Epithelial cell of esophagus (primary cell): Measurements from ENCODE around the gene C1QTNF6.

Experiments used
- DNase-seq: peaks from one replicate; pipeline ENCODE4 v3.0.0; 2010; ENCODE audit warnings: low read depth
- H3K4me3 ChIP-seq: 2 replicates; pipeline ENCODE4 v1.5.1; 2011; ENCODE audit warnings: mild to moderate bottlenecking, low read length, control low read depth
- TF ChIP-seq, protein P1 (sequence below): IDR thresholded peaks from 2 replicates; pipeline ENCODE4 v1.5.1; 2011; ENCODE audit warnings: low read depth, mild to moderate bottlenecking, low read length, control low read depth, inconsistent platforms; ENCODE audit not compliant: insufficient read depth; ENCODE audit errors: missing control alignments

Gene C1QTNF6

DNA sequence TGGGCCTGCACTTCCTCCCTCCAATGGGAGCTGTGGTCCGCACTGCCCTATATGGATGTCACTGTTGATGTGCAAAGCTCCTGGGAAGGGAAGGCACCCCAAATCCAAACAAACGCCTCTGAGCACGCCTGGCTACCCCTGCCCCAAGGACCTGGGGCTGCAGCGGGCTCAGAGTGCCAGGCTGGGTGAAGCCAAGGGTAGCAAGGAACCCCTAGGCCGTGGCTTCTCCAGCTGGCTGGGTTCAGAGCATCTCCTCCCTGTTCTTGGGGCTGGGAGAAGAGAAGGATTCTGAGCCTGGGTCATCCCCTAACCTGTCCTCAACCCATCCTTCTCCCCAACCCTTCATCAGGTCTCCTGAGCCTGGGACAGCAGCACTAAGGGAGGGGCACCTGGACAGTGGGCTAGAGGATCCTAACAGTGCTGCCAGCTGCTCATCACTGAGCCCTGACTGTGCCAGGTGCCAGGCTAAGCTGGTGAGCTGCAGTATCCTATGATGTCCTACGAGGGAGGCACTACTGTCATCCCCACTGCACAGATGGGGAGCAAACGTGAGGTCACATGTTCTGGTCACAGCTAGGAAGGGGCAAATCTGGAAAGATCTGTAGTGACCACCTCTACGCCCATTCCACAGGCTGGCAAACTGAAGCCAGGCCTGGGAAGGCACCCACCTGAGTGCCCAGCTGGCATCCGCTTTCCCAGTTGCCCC is 21.2 kb upstream of the C1QTNF6 start:
- no peak for DNase-seq
- H3K4me3 ChIP-seq = no peak overlapping the region
- TF ChIP-seq, protein P1, sequence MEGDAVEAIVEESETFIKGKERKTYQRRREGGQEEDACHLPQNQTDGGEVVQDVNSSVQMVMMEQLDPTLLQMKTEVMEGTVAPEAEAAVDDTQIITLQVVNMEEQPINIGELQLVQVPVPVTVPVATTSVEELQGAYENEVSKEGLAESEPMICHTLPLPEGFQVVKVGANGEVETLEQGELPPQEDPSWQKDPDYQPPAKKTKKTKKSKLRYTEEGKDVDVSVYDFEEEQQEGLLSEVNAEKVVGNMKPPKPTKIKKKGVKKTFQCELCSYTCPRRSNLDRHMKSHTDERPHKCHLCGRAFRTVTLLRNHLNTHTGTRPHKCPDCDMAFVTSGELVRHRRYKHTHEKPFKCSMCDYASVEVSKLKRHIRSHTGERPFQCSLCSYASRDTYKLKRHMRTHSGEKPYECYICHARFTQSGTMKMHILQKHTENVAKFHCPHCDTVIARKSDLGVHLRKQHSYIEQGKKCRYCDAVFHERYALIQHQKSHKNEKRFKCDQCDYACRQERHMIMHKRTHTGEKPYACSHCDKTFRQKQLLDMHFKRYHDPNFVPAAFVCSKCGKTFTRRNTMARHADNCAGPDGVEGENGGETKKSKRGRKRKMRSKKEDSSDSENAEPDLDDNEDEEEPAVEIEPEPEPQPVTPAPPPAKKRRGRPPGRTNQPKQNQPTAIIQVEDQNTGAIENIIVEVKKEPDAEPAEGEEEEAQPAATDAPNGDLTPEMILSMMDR = no peak

DNA sequence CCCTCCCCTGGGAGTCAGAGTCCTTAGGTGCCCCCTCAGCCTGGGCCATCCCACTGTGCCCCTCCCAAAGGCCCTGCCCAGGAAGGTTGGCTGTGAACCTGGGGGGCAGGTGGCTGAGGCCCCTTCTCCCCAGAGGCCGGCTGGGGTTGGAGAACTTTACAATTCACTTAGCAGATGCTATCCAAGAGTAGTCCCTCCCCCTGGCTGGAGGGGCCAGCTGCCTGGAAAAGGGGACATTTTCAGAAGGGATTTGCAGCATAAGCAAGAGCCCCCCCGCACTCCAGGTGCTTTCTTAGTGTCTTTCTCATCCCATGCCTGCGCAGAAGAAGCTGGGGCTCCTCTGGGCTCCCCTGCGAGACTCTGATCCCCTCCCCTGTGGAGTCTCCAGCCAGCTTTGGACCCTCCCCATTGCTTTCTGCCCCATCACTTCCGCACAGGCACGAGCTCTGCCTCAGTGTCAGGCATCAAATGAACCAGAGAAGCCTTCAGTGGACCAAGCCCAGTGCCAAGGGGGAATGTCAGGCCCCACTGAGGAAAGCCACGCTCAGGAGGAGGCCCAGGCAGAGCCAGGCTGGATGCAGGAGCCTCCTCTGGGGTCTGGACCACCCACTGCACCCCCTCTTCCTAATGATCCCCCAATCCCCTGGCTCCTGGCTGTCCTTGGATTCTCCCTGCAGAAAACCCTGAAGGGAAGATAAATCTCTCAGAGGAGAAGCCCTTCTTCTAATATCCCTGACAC is 20.5 kb upstream of the C1QTNF6 start:
- TF ChIP-seq, protein P1 = no peak
- H3K4me3 ChIP-seq = no peak overlapping the region
- DNase-seq = no peak

DNA sequence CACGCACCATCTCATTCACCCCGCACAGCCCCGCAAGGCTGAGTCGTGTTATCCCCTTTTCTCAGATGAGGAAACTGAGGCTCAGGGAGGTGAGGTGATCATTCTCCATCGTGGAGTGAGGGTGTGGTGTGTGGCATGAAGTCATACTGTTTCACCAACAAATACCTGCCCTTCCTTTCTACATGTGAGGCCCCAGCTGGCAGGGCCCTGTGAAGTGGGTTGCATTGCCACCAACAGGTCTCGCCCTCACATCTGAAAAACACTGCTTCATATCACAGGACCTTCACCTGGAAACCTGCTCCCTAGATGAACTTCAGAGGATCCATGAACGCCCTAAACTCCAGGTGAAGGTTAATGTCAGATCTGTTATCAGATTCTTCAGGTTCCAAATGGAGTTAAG is 19.9 kb upstream of the C1QTNF6 start:
- TF ChIP-seq, protein P1 = no peak
- no peak for DNase-seq
- H3K4me3 ChIP-seq = no peak overlapping the region

- TF ChIP-seq, protein P1 = no peak
- H3K4me3 ChIP-seq = no peak overlapping the region
- DNase-seq = no peak
Measured at GRCh38 chr22:37206841-37207821, 19.1 kb upstream of the C1QTNF6 start.

DNA sequence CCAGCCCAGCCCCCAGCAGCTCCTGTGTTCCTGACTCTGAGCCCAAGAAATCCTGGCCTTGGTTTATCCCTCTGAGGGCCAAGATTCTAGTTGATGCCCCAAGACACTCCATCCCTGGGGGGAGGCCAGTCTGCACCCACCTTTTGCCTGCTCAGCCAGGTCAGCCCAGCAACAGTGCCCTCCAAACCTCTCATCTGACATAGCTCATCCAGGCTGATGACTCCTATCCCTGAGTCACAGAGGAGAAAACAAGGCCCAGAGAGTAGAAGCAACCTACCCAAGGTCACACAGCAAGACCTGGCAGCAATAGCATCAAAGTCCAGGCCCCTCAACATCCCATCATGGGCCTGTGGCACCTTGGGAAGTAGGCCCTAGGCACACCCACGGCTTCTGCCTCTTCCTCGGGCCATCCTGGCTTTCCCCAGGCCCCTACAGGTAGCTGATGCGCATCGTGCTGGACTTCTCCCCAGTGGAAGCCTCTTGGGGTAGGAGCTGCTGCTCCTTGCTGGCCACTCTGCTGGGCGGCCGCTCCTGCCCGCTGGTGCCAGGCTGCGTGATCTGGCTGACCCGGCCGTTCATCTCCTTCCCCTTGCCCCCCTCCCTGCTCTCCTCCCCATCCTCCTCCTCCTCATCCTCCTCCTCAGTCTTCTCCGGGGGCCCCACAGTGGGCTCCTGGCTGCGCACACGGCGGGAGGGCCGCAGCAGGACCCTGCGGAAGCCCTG is 18.2 kb upstream of the C1QTNF6 start:
- H3K4me3 ChIP-seq = no peak overlapping the region
- DNase-seq = no peak
- TF ChIP-seq, protein P1 = no peak

DNA sequence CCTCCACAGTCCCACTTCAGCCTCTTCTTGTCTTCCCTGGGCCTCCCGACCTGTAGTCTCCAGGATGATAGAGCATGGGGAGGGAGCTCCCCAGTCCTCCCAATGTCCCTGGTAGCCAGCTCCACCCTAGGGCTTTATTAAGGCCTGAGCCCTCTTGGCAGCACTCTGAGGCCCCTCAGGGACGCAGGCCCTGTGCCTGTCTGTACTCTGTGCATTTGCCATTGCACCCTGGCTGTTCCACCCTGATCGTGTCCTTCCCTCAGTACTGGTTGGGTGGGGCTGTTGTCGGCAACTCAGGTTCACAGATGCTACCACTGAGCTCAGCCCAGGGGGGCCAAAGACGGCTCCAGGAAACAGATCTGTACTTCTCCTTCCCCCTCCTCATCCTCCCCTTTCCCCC is 17.0 kb upstream of the C1QTNF6 start:
- no peak for DNase-seq
- TF ChIP-seq, protein P1 = no peak
- H3K4me3 ChIP-seq = no peak overlapping the region
